HEK293T (cell line): ENCODE data around the gene SPATA13.

Experiments
- CTBP1 ChIP-seq: fragments of 450-650 bp; IDR thresholded peaks from 2 replicates; pipeline ENCODE4 v1.6.1; 2016; ENCODE audit warnings: borderline replicate concordance
- FOXK2 ChIP-seq: fragments of 450-650 bp; IDR thresholded peaks from 2 replicates; pipeline ENCODE4 v1.6.1; 2016; ENCODE audit warnings: mild to moderate bottlenecking
- L3MBTL2 ChIP-seq: fragments of 450-650 bp; conservative IDR thresholded peaks from 2 replicates; pipeline ENCODE4 v1.6.1; 2016; ENCODE audit warnings: mild to moderate bottlenecking
- LEF1 ChIP-seq: fragments of 450-650 bp; IDR thresholded peaks from 2 replicates; pipeline ENCODE4 v1.6.1; 2017; ENCODE audit warnings: mild to moderate bottlenecking, borderline replicate concordance
- PKNOX1 ChIP-seq: fragments of 450-650 bp; IDR thresholded peaks from 2 replicates; pipeline ENCODE4 v1.6.1; 2016
- SP1 ChIP-seq: fragments of 450-650 bp; IDR thresholded peaks from 2 replicates; pipeline ENCODE4 v1.6.1; 2017
- TARDBP ChIP-seq: fragments of 450-650 bp; IDR thresholded peaks from 2 replicates; pipeline ENCODE4 v1.6.1; 2016

GRCh38 chr13:24276306-24276705, 115.8 kb downstream of the SPATA13 start:
- no peak for TF ChIP-seq PKNOX1
- no peak for TF ChIP-seq SP1
- TF ChIP-seq L3MBTL2: no peak
- no peak for TF ChIP-seq TARDBP
- TF ChIP-seq FOXK2: no peak
- no peak for TF ChIP-seq LEF1
- TF ChIP-seq CTBP1: no peak
